WTC11 (cell line): Measurements from ENCODE around the gene PTPN9. TPM values are rescaled to one million over a fixed set of nuclear protein-coding genes. Genes with fewer than 3 reads are reported as not detected.

Source experiments
- ATAC-seq: fragments of 200-7000 bp; cut with Tn5 transposase; 2 replicates; pipeline ENCODE4 v1.10.0; 2021; ENCODE audit warnings: mild to moderate bottlenecking, moderate library complexity
- CTCF ChIA-PET: fragments of 300-600 bp; sonication (Branson Sonifier 250); formaldehyde crosslinking; loops from one replicate; lab custom pipeline; 2021; ENCODE audit warnings: antibody characterized with exemption; lab: Charles Lee
- POLR2A ChIA-PET: fragments of 350-600 bp; sonication (Branson Sonifier 250); formaldehyde crosslinking; loops from one replicate; lab custom pipeline; 2021; ENCODE audit warnings: antibody characterized with exemption; lab: Charles Lee
- DNase-seq: peaks from one replicate; pipeline ENCODE4 v3.0.0; 2021; ENCODE audit warnings: low spot score
- H3K27ac Mint-ChIP-seq: 2 replicates; pipeline ENCODE4 v1.8.0; 2021; ENCODE audit warnings: mixed read lengths
- H3K27me3 Mint-ChIP-seq: 2 replicates; pipeline ENCODE4 v1.8.0; 2021; ENCODE audit warnings: low read depth, mild to moderate bottlenecking, moderate library complexity, mixed read lengths
- H3K36me3 Mint-ChIP-seq: 2 replicates; pipeline ENCODE4 v1.8.0; 2021; ENCODE audit warnings: mixed read lengths
- H3K4me1 Mint-ChIP-seq: 2 replicates; pipeline ENCODE4 v1.8.0; 2022; ENCODE audit warnings: mixed read lengths
- H3K4me3 Mint-ChIP-seq: 2 replicates; pipeline ENCODE4 v1.8.0; 2021; ENCODE audit warnings: mild to moderate bottlenecking, moderate library complexity, mixed read lengths
- H3K9me3 Mint-ChIP-seq: 2 replicates; pipeline ENCODE4 v1.8.0; 2021; ENCODE audit warnings: mixed read lengths
- CBFB ChIP-seq: sonication (generic); formaldehyde crosslinking; IDR thresholded peaks from 2 replicates; pipeline ENCODE4 v1.8.1; 2022; ENCODE audit warnings: mild to moderate bottlenecking, low read depth, missing genetic modification reagents
- CREM ChIP-seq: sonication (generic); formaldehyde crosslinking; IDR thresholded peaks from 2 replicates; pipeline ENCODE4 v1.8.1; 2022; ENCODE audit warnings: mild to moderate bottlenecking, missing genetic modification reagents, moderate library complexity
- EMX1 ChIP-seq: fragments of 250-450 bp; sonication (Bioruptor Pico); IDR thresholded peaks from 2 replicates; pipeline ENCODE4 v1.8.0; 2021; ENCODE audit warnings: mild to moderate bottlenecking
- ETV6 ChIP-seq: sonication (generic); formaldehyde crosslinking; IDR thresholded peaks from 2 replicates; pipeline ENCODE4 v1.8.1; 2022; ENCODE audit warnings: mild to moderate bottlenecking, missing genetic modification reagents
- FOXP1 ChIP-seq: sonication (generic); formaldehyde crosslinking; IDR thresholded peaks from 2 replicates; pipeline ENCODE4 v1.8.0; 2022; ENCODE audit warnings: missing genetic modification reagents, mild to moderate bottlenecking, moderate library complexity, borderline replicate concordance
- KAT7 ChIP-seq: sonication (generic); formaldehyde crosslinking; IDR thresholded peaks from 2 replicates; pipeline ENCODE4 v1.8.1; 2023; ENCODE audit warnings: missing genetic modification reagents, mild to moderate bottlenecking, borderline replicate concordance
- NFATC4 ChIP-seq: fragments of 250-450 bp; sonication (Bioruptor Pico); IDR thresholded peaks from 2 replicates; pipeline ENCODE4 v1.9.0; 2021; ENCODE audit warnings: mild to moderate bottlenecking
- NFYB ChIP-seq: sonication (generic); formaldehyde crosslinking; conservative IDR thresholded peaks from 2 replicates; pipeline ENCODE4 v1.8.0; 2022; ENCODE audit warnings: low read depth, missing genetic modification reagents
- PRRX2 ChIP-seq: fragments of 250-450 bp; sonication (Bioruptor Pico); IDR thresholded peaks from 2 replicates; pipeline ENCODE4 v1.8.0; 2021; ENCODE audit warnings: mild to moderate bottlenecking
- RELA ChIP-seq: sonication (generic); formaldehyde crosslinking; IDR thresholded peaks from 2 replicates; pipeline ENCODE4 v1.8.1; 2022; ENCODE audit warnings: missing genetic modification reagents, mild to moderate bottlenecking, borderline replicate concordance
- SMAD3 ChIP-seq: sonication (generic); formaldehyde crosslinking; IDR thresholded peaks from 2 replicates; pipeline ENCODE4 v1.8.0; 2022; ENCODE audit warnings: missing genetic modification reagents, mild to moderate bottlenecking, borderline replicate concordance
- SMAD4 ChIP-seq: sonication (generic); formaldehyde crosslinking; IDR thresholded peaks from 2 replicates; pipeline ENCODE4 v1.8.0; 2022; ENCODE audit warnings: mild to moderate bottlenecking, missing genetic modification reagents
- TCF7 ChIP-seq: sonication (generic); formaldehyde crosslinking; IDR thresholded peaks from 2 replicates; pipeline ENCODE4 v1.8.0; 2022; ENCODE audit warnings: mild to moderate bottlenecking, low read depth, missing genetic modification reagents, moderate library complexity
- ZNF121 ChIP-seq: sonication (generic); formaldehyde crosslinking; IDR thresholded peaks from 2 replicates; pipeline ENCODE4 v1.8.0; 2023; ENCODE audit warnings: missing genetic modification reagents
- ZNF263 ChIP-seq: sonication (generic); formaldehyde crosslinking; IDR thresholded peaks from 2 replicates; pipeline ENCODE4 v1.8.1; 2022; ENCODE audit warnings: low read depth, mild to moderate bottlenecking, moderate library complexity, missing genetic modification reagents
- total RNA-seq: library from RNA; stranded (reverse); gene quantifications from 3 replicates; pipeline ENCODE4 v1.2.3, GENCODE V29; 2021
- TF ChIP-seq, protein P1 (sequence below): sonication (generic); formaldehyde crosslinking; conservative IDR thresholded peaks from 2 replicates; pipeline ENCODE4 v1.8.1; 2023; ENCODE audit warnings: mild to moderate bottlenecking, low read depth, missing genetic modification reagents, moderate library complexity
- TF ChIP-seq, protein P2 (sequence below): sonication (generic); formaldehyde crosslinking; IDR thresholded peaks from 2 replicates; pipeline ENCODE4 v1.8.1; 2022; ENCODE audit warnings: mild to moderate bottlenecking, missing genetic modification reagents, moderate library complexity, borderline replicate concordance
- TF ChIP-seq, protein P3 (sequence below): sonication (generic); formaldehyde crosslinking; IDR thresholded peaks from 2 replicates; pipeline ENCODE4 v1.8.0; 2022; ENCODE audit warnings: missing genetic modification reagents
- TF ChIP-seq, protein P4 (sequence below): fragments of 250-450 bp; sonication (Bioruptor Pico); IDR thresholded peaks from 2 replicates; pipeline ENCODE4 v1.9.0; 2021; ENCODE audit warnings: mild to moderate bottlenecking, borderline replicate concordance
- TF ChIP-seq, protein P5 (sequence below): sonication (generic); formaldehyde crosslinking; IDR thresholded peaks from 2 replicates; pipeline ENCODE4 v1.8.1; 2023; ENCODE audit warnings: mild to moderate bottlenecking, missing genetic modification reagents, moderate library complexity
- TF ChIP-seq, protein P6 (sequence below): sonication (generic); formaldehyde crosslinking; IDR thresholded peaks from 2 replicates; pipeline ENCODE4 v1.8.1; 2022; ENCODE audit warnings: low read depth, missing genetic modification reagents, borderline replicate concordance
- TF ChIP-seq, protein P7 (sequence below): sonication (generic); formaldehyde crosslinking; IDR thresholded peaks from 2 replicates; pipeline ENCODE4 v1.8.1; 2022; ENCODE audit warnings: missing genetic modification reagents, borderline replicate concordance

PTPN9 gene
- total RNA-seq, 1 experiment from 2014 or later = 45.5 TPM

DNA sequence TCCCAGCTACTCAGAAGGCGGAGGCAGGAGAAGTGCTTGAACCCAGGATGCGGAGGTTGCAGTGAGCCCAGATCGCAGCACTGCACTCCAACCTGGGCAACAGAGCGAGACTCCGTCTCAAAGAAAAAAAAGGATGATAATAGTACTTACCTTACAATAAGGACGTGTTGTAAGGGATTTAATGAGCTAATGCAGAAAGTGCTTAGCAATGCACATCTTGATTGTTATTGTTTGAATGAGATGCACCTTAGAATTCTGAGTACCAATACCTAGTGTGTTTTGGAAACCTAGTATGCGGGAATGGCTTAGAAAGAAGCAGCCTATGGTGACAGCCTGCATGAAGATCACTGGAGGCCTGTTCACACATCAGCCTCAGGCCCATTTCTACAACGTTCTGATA, 26.9 kb upstream of the PTPN9 start (continued):
- TF ChIP-seq PRRX2 (CRISPR knock-in tag) (no peak), ZNF121 (CRISPR knock-in tag) (no peak), NFATC4 (no peak), TCF7 (CRISPR knock-in tag) (no peak), FOXP1 (CRISPR knock-in tag) (no peak), SMAD4 (CRISPR knock-in tag) (no peak), SMAD3 (no peak), CREM (CRISPR knock-in tag) (no peak)
- TF ChIP-seq, protein P1, sequence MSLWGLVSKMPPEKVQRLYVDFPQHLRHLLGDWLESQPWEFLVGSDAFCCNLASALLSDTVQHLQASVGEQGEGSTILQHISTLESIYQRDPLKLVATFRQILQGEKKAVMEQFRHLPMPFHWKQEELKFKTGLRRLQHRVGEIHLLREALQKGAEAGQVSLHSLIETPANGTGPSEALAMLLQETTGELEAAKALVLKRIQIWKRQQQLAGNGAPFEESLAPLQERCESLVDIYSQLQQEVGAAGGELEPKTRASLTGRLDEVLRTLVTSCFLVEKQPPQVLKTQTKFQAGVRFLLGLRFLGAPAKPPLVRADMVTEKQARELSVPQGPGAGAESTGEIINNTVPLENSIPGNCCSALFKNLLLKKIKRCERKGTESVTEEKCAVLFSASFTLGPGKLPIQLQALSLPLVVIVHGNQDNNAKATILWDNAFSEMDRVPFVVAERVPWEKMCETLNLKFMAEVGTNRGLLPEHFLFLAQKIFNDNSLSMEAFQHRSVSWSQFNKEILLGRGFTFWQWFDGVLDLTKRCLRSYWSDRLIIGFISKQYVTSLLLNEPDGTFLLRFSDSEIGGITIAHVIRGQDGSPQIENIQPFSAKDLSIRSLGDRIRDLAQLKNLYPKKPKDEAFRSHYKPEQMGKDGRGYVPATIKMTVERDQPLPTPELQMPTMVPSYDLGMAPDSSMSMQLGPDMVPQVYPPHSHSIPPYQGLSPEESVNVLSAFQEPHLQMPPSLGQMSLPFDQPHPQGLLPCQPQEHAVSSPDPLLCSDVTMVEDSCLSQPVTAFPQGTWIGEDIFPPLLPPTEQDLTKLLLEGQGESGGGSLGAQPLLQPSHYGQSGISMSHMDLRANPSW = no peak
- TF ChIP-seq, protein P2, sequence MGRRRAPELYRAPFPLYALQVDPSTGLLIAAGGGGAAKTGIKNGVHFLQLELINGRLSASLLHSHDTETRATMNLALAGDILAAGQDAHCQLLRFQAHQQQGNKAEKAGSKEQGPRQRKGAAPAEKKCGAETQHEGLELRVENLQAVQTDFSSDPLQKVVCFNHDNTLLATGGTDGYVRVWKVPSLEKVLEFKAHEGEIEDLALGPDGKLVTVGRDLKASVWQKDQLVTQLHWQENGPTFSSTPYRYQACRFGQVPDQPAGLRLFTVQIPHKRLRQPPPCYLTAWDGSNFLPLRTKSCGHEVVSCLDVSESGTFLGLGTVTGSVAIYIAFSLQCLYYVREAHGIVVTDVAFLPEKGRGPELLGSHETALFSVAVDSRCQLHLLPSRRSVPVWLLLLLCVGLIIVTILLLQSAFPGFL (CRISPR knock-in tag) = no peak
- TF ChIP-seq, protein P3, sequence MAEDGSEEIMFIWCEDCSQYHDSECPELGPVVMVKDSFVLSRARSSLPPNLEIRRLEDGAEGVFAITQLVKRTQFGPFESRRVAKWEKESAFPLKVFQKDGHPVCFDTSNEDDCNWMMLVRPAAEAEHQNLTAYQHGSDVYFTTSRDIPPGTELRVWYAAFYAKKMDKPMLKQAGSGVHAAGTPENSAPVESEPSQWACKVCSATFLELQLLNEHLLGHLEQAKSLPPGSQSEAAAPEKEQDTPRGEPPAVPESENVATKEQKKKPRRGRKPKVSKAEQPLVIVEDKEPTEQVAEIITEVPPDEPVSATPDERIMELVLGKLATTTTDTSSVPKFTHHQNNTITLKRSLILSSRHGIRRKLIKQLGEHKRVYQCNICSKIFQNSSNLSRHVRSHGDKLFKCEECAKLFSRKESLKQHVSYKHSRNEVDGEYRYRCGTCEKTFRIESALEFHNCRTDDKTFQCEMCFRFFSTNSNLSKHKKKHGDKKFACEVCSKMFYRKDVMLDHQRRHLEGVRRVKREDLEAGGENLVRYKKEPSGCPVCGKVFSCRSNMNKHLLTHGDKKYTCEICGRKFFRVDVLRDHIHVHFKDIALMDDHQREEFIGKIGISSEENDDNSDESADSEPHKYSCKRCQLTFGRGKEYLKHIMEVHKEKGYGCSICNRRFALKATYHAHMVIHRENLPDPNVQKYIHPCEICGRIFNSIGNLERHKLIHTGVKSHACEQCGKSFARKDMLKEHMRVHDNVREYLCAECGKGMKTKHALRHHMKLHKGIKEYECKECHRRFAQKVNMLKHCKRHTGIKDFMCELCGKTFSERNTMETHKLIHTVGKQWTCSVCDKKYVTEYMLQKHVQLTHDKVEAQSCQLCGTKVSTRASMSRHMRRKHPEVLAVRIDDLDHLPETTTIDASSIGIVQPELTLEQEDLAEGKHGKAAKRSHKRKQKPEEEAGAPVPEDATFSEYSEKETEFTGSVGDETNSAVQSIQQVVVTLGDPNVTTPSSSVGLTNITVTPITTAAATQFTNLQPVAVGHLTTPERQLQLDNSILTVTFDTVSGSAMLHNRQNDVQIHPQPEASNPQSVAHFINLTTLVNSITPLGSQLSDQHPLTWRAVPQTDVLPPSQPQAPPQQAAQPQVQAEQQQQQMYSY (CRISPR knock-in tag) = no peak

DNA sequence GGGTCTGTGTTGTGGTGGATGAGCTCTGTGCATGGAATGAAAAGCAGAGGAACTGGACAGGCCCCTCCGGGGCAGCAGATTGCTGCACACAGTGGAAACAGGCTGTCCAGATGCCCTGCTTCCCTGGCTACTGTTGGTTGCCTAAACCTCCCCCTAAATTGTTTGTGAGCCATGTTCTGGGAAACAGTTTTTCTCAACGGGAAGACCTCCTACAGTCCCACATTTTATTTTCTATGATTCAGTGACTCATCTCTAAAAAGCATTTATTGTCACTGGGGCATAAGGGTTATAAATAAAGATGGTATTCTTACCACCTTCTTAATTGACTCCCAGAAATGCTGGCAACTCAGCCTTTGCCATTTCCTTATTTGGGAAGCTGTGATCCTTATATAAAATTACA, 20.3 kb upstream of the PTPN9 start:
- no peak for DNase-seq
- H3K27ac Mint-ChIP-seq = no peak overlapping the region
- peaks cover 29% of the 10 kb centered on the region for H3K36me3 Mint-ChIP-seq
- CTCF ChIA-PET = no interaction called here
- H3K9me3 Mint-ChIP-seq = no peaks in the 10 kb centered on the region
- H3K27me3 Mint-ChIP-seq = no peaks in the 10 kb centered on the region
- ATAC-seq = no peak
- POLR2A ChIA-PET = no interaction called here
- H3K4me1 Mint-ChIP-seq = no peaks in the 10 kb centered on the region
- H3K4me3 Mint-ChIP-seq = no peak overlapping the region
- TF ChIP-seq, protein P4, sequence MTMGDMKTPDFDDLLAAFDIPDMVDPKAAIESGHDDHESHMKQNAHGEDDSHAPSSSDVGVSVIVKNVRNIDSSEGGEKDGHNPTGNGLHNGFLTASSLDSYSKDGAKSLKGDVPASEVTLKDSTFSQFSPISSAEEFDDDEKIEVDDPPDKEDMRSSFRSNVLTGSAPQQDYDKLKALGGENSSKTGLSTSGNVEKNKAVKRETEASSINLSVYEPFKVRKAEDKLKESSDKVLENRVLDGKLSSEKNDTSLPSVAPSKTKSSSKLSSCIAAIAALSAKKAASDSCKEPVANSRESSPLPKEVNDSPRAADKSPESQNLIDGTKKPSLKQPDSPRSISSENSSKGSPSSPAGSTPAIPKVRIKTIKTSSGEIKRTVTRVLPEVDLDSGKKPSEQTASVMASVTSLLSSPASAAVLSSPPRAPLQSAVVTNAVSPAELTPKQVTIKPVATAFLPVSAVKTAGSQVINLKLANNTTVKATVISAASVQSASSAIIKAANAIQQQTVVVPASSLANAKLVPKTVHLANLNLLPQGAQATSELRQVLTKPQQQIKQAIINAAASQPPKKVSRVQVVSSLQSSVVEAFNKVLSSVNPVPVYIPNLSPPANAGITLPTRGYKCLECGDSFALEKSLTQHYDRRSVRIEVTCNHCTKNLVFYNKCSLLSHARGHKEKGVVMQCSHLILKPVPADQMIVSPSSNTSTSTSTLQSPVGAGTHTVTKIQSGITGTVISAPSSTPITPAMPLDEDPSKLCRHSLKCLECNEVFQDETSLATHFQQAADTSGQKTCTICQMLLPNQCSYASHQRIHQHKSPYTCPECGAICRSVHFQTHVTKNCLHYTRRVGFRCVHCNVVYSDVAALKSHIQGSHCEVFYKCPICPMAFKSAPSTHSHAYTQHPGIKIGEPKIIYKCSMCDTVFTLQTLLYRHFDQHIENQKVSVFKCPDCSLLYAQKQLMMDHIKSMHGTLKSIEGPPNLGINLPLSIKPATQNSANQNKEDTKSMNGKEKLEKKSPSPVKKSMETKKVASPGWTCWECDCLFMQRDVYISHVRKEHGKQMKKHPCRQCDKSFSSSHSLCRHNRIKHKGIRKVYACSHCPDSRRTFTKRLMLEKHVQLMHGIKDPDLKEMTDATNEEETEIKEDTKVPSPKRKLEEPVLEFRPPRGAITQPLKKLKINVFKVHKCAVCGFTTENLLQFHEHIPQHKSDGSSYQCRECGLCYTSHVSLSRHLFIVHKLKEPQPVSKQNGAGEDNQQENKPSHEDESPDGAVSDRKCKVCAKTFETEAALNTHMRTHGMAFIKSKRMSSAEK (CRISPR knock-in tag) = no peak
- TF ChIP-seq RELA (CRISPR knock-in tag) (no peak), EMX1 (no peak), ZNF121 (CRISPR knock-in tag) (no peak), ZNF263 (no peak), CBFB (no peak), ETV6 (no peak), NFYB (CRISPR knock-in tag) (no peak), SMAD3 (no peak), SMAD4 (CRISPR knock-in tag) (no peak), KAT7 (CRISPR knock-in tag) (no peak)
- TF ChIP-seq, protein P5, sequence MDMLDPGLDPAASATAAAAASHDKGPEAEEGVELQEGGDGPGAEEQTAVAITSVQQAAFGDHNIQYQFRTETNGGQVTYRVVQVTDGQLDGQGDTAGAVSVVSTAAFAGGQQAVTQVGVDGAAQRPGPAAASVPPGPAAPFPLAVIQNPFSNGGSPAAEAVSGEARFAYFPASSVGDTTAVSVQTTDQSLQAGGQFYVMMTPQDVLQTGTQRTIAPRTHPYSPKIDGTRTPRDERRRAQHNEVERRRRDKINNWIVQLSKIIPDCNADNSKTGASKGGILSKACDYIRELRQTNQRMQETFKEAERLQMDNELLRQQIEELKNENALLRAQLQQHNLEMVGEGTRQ (CRISPR knock-in tag) = no peak
- TF ChIP-seq, protein P6, sequence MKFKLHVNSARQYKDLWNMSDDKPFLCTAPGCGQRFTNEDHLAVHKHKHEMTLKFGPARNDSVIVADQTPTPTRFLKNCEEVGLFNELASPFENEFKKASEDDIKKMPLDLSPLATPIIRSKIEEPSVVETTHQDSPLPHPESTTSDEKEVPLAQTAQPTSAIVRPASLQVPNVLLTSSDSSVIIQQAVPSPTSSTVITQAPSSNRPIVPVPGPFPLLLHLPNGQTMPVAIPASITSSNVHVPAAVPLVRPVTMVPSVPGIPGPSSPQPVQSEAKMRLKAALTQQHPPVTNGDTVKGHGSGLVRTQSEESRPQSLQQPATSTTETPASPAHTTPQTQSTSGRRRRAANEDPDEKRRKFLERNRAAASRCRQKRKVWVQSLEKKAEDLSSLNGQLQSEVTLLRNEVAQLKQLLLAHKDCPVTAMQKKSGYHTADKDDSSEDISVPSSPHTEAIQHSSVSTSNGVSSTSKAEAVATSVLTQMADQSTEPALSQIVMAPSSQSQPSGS (CRISPR knock-in tag) = no peak
- TF ChIP-seq, protein P7, sequence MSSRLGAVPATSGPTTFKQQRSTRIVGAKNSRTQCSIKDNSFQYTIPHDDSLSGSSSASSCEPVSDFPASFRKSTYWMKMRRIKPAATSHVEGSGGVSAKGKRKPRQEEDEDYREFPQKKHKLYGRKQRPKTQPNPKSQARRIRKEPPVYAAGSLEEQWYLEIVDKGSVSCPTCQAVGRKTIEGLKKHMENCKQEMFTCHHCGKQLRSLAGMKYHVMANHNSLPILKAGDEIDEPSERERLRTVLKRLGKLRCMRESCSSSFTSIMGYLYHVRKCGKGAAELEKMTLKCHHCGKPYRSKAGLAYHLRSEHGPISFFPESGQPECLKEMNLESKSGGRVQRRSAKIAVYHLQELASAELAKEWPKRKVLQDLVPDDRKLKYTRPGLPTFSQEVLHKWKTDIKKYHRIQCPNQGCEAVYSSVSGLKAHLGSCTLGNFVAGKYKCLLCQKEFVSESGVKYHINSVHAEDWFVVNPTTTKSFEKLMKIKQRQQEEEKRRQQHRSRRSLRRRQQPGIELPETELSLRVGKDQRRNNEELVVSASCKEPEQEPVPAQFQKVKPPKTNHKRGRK (CRISPR knock-in tag) = no peak
